HEK293 (cell line): ENCODE measurements around the gene ZNF23.

Experiments
- CTCF ChIA-PET: fragments of 350-600 bp; formaldehyde crosslinking; extraction: SDS; loops from one replicate; lab custom pipeline; 2021; ENCODE audit warnings: antibody characterized with exemption; lab: Yijun Ruan, JAX
- POLR2A ChIA-PET: fragments of 300-600 bp; formaldehyde crosslinking; extraction: SDS; loops from one replicate; lab custom pipeline; 2020; ENCODE audit warnings: antibody characterized with exemption, inconsistent platforms; lab: Yijun Ruan, JAX
- H3K27ac ChIP-seq: fragments of 200-500 bp; sonication (Bioruptor generic); 2 replicates; pipeline ENCODE4 v1.5.1; 2014; ENCODE audit warnings: low read depth, low read length, control low read depth, inconsistent platforms; ENCODE audit errors: extremely low read depth
- H3K36me3 ChIP-seq, 2 experiments: fragments of 200-500 bp in 1 of 2; sonication (Bioruptor generic) in 1 of 2; 1 replicate in 1 of 2; 2 replicates in 1 of 2; pipeline ENCODE4 v1.5.1; 2014 to 2017; ENCODE audit warnings: inconsistent platforms in 2 of 2, low read length in 2 of 2; ENCODE audit not compliant: control insufficient read depth in 2 of 2, insufficient read depth in 1 of 2
- H3K4me1 ChIP-seq: fragments of 200-500 bp; sonication (Bioruptor generic); 2 replicates; pipeline ENCODE4 v1.5.1; 2014; ENCODE audit warnings: mild to moderate bottlenecking, low read length, inconsistent platforms; ENCODE audit not compliant: control insufficient read depth, insufficient read depth
- H3K4me3 ChIP-seq: 2 replicates; pipeline ENCODE4 v1.5.1; 2011; ENCODE audit warnings: low read depth, mild to moderate bottlenecking, control low read depth, low read length, moderate library complexity
- H3K9me3 ChIP-seq: fragments of 200-500 bp; sonication (Bioruptor generic); 2 replicates; pipeline ENCODE4 v1.5.1; 2014; ENCODE audit warnings: low read depth, low read length, inconsistent platforms; ENCODE audit not compliant: control insufficient read depth, insufficient read depth
- CTCF ChIP-seq: fragments of 450-650 bp; formaldehyde crosslinking; IDR thresholded peaks from 2 replicates; pipeline ENCODE4 v1.5.1; 2016; ENCODE audit warnings: missing biosample characterization, missing genetic modification characterization
- GFI1B ChIP-seq: fragments of 450-650 bp; formaldehyde crosslinking; IDR thresholded peaks from 2 replicates; pipeline ENCODE4 v1.5.1; 2016; ENCODE audit warnings: missing biosample characterization, missing genetic modification characterization
- RBAK ChIP-seq: fragments of 450-650 bp; formaldehyde crosslinking; IDR thresholded peaks from 2 replicates; pipeline ENCODE4 v1.5.1; 2016; ENCODE audit warnings: missing biosample characterization, missing genetic modification characterization
- SALL2 ChIP-seq: fragments of 450-650 bp; formaldehyde crosslinking; IDR thresholded peaks from 2 replicates; pipeline ENCODE4 v1.5.0; 2017; ENCODE audit warnings: missing biosample characterization, mild to moderate bottlenecking, missing genetic modification characterization, borderline replicate concordance
- ZEB2 ChIP-seq: fragments of 450-650 bp; formaldehyde crosslinking; IDR thresholded peaks from 2 replicates; pipeline ENCODE4 v1.5.1; 2016; ENCODE audit warnings: missing biosample characterization, missing genetic modification characterization
- ZFP69B ChIP-seq: fragments of 450-650 bp; formaldehyde crosslinking; IDR thresholded peaks from 2 replicates; pipeline ENCODE4 v1.5.1; 2016; ENCODE audit warnings: missing biosample characterization, missing genetic modification characterization
- ZNF121 ChIP-seq: fragments of 450-650 bp; formaldehyde crosslinking; IDR thresholded peaks from 2 replicates; pipeline ENCODE4 v1.5.1; 2016; ENCODE audit warnings: missing biosample characterization, missing genetic modification characterization
- ZNF146 ChIP-seq: fragments of 450-650 bp; formaldehyde crosslinking; IDR thresholded peaks from 2 replicates; pipeline ENCODE4 v1.5.1; 2016; ENCODE audit warnings: missing biosample characterization, missing genetic modification characterization
- ZNF155 ChIP-seq: fragments of 450-650 bp; formaldehyde crosslinking; IDR thresholded peaks from 2 replicates; pipeline ENCODE4 v1.5.1; 2016; ENCODE audit warnings: missing biosample characterization, missing genetic modification characterization
- ZNF157 ChIP-seq: fragments of 450-650 bp; formaldehyde crosslinking; IDR thresholded peaks from 2 replicates; pipeline ENCODE4 v1.5.1; 2016; ENCODE audit warnings: missing biosample characterization, missing genetic modification characterization
- ZNF184 ChIP-seq: fragments of 450-650 bp; IDR thresholded peaks from 2 replicates; pipeline ENCODE4 v1.5.1; 2018; ENCODE audit warnings: missing biosample characterization, mild to moderate bottlenecking, missing genetic modification characterization
- ZNF2 ChIP-seq: fragments of 450-650 bp; formaldehyde crosslinking; IDR thresholded peaks from 2 replicates; pipeline ENCODE4 v1.5.1; 2016; ENCODE audit warnings: missing biosample characterization, missing genetic modification characterization
- ZNF202 ChIP-seq: fragments of 450-650 bp; formaldehyde crosslinking; IDR thresholded peaks from 2 replicates; pipeline ENCODE4 v1.5.1; 2016; ENCODE audit warnings: missing biosample characterization, missing genetic modification characterization, borderline replicate concordance
- ZNF23 ChIP-seq: fragments of 450-650 bp; formaldehyde crosslinking; IDR thresholded peaks from 2 replicates; pipeline ENCODE4 v1.5.1; 2016; ENCODE audit warnings: missing biosample characterization, missing genetic modification characterization, borderline replicate concordance
- ZNF24 ChIP-seq: fragments of 450-650 bp; formaldehyde crosslinking; IDR thresholded peaks from 2 replicates; pipeline ENCODE4 v1.5.1; 2016; ENCODE audit warnings: missing biosample characterization, missing genetic modification characterization
- ZNF302 ChIP-seq: fragments of 450-650 bp; formaldehyde crosslinking; IDR thresholded peaks from 2 replicates; pipeline ENCODE4 v1.5.1; 2016; ENCODE audit warnings: missing biosample characterization, missing genetic modification characterization, low read depth
- ZNF362 ChIP-seq: fragments of 450-650 bp; formaldehyde crosslinking; IDR thresholded peaks from 2 replicates; pipeline ENCODE4 v1.5.1; 2016; ENCODE audit warnings: missing biosample characterization, missing genetic modification characterization
- ZNF366 ChIP-seq: fragments of 450-650 bp; formaldehyde crosslinking; conservative IDR thresholded peaks from 2 replicates; pipeline ENCODE4 v1.5.1; 2016; ENCODE audit warnings: missing biosample characterization, missing genetic modification characterization
- ZNF580 ChIP-seq: fragments of 450-650 bp; formaldehyde crosslinking; IDR thresholded peaks from 2 replicates; pipeline ENCODE4 v1.5.1; 2016; ENCODE audit warnings: missing biosample characterization, missing genetic modification characterization
- ZNF596 ChIP-seq: fragments of 450-650 bp; IDR thresholded peaks from 2 replicates; pipeline ENCODE4 v1.5.0; 2018; ENCODE audit warnings: missing biosample characterization, mild to moderate bottlenecking, missing genetic modification characterization, moderate library complexity
- ZNF747 ChIP-seq: fragments of 450-650 bp; formaldehyde crosslinking; IDR thresholded peaks from 2 replicates; pipeline ENCODE4 v1.5.1; 2016; ENCODE audit warnings: missing biosample characterization, missing genetic modification characterization
- ZSCAN30 ChIP-seq: fragments of 450-650 bp; IDR thresholded peaks from 2 replicates; pipeline ENCODE4 v1.5.1; 2018; ENCODE audit warnings: missing biosample characterization, mild to moderate bottlenecking, missing genetic modification characterization, moderate library complexity
- TF ChIP-seq, protein P1 (sequence below): fragments of 450-650 bp; formaldehyde crosslinking; IDR thresholded peaks from 2 replicates; pipeline ENCODE4 v1.5.1; 2016; ENCODE audit warnings: missing biosample characterization, missing genetic modification characterization
- TF ChIP-seq, protein P2 (sequence below): fragments of 450-650 bp; formaldehyde crosslinking; IDR thresholded peaks from 2 replicates; pipeline ENCODE4 v1.5.1; 2016; ENCODE audit warnings: missing biosample characterization, missing genetic modification characterization
- TF ChIP-seq, protein P3 (sequence below): fragments of 450-650 bp; IDR thresholded peaks from 2 replicates; pipeline ENCODE4 v1.5.1; 2018; ENCODE audit warnings: missing biosample characterization, mild to moderate bottlenecking, missing genetic modification characterization

Gene ZNF23

GRCh38 chr16:71426069-71426879, 35.8 kb downstream of the ZNF23 start (continued):
- TF ChIP-seq ZNF596 (no peak), ZNF24 (tag by site-specific recombination) (peak; percentile 95; the same call in 1 of the 2 replicates), ZNF23 (tag by site-specific recombination) (no peak), ZNF580 (tag by site-specific recombination) (peak; percentile 86)
- TF ChIP-seq, protein P1, sequence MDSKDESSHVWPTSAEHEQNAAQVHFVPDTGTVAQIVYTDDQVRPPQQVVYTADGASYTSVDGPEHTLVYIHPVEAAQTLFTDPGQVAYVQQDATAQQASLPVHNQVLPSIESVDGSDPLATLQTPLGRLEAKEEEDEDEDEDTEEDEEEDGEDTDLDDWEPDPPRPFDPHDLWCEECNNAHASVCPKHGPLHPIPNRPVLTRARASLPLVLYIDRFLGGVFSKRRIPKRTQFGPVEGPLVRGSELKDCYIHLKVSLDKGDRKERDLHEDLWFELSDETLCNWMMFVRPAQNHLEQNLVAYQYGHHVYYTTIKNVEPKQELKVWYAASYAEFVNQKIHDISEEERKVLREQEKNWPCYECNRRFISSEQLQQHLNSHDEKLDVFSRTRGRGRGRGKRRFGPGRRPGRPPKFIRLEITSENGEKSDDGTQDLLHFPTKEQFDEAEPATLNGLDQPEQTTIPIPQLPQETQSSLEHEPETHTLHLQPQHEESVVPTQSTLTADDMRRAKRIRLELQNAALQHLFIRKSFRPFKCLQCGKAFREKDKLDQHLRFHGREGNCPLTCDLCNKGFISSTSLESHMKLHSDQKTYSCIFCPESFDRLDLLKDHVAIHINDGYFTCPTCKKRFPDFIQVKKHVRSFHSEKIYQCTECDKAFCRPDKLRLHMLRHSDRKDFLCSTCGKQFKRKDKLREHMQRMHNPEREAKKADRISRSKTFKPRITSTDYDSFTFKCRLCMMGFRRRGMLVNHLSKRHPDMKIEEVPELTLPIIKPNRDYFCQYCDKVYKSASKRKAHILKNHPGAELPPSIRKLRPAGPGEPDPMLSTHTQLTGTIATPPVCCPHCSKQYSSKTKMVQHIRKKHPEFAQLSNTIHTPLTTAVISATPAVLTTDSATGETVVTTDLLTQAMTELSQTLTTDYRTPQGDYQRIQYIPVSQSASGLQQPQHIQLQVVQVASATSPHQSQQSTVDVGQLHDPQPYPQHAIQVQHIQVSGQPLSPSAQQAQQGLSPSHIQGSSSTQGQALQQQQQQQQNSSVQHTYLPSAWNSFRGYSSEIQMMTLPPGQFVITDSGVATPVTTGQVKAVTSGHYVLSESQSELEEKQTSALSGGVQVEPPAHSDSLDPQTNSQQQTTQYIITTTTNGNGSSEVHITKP (tag by site-specific recombination), result peak; percentile 98

DNA sequence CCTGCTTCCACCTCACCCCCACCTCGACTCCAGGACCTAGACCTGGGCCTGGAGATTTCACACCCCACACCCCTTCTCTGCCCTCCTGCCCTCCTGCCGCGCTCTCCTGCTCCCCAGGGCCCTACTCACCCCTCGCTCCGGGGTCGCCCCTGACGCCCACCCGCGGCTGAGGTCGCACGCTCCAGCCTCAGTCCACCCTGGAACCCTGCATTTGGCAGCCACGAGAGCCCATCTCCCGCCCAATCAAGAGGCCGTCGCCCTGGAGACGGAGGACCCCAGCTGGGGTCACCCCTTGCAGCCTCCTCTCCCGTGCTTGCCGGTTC, 36.3 kb downstream of the ZNF23 start:
- H3K4me3 ChIP-seq, result peak overlapping the region; percentile 59
- ChIA-PET POLR2A (interaction anchor here (1.1 to 1.8 kb wide), 3 partner anchors 36 to 668 kb away, joined by 3 to 8 read pairs (median 7); partner anchors contain the start of genes DHX38, TXNL4B and ZNF23), CTCF (interaction anchor here (0.6 to 11.6 kb wide), 6 partner anchors 13 to 481 kb away, joined by 3 to 77 read pairs (median 4); no protein-coding TSS in a partner anchor)
- TF ChIP-seq ZNF157 (tag by site-specific recombination) (no peak), ZNF302 (no peak), ZNF155 (no peak), ZNF366 (0 out of 2 replicates have a peak, but pooled peaks have one; percentile 10), SALL2 (tag by site-specific recombination) (no peak), ZEB2 (tag by site-specific recombination) (no peak), ZNF121 (tag by site-specific recombination) (no peak), CTCF (tag by site-specific recombination) (no peak), ZNF202 (tag by site-specific recombination) (no peak), ZNF184 (tag by site-specific recombination) (no peak), ZFP69B (no peak), ZNF747 (tag by site-specific recombination) (no peak), ZNF362 (tag by site-specific recombination) (no peak), ZNF2 (tag by site-specific recombination) (no peak), ZSCAN30 (no peak), GFI1B (tag by site-specific recombination) (no peak), ZNF146 (tag by site-specific recombination) (no peak), RBAK (tag by site-specific recombination) (no peak)
- TF ChIP-seq, protein P2, sequence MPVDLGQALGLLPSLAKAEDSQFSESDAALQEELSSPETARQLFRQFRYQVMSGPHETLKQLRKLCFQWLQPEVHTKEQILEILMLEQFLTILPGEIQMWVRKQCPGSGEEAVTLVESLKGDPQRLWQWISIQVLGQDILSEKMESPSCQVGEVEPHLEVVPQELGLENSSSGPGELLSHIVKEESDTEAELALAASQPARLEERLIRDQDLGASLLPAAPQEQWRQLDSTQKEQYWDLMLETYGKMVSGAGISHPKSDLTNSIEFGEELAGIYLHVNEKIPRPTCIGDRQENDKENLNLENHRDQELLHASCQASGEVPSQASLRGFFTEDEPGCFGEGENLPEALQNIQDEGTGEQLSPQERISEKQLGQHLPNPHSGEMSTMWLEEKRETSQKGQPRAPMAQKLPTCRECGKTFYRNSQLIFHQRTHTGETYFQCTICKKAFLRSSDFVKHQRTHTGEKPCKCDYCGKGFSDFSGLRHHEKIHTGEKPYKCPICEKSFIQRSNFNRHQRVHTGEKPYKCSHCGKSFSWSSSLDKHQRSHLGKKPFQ, result no peak
- TF ChIP-seq, protein P3, sequence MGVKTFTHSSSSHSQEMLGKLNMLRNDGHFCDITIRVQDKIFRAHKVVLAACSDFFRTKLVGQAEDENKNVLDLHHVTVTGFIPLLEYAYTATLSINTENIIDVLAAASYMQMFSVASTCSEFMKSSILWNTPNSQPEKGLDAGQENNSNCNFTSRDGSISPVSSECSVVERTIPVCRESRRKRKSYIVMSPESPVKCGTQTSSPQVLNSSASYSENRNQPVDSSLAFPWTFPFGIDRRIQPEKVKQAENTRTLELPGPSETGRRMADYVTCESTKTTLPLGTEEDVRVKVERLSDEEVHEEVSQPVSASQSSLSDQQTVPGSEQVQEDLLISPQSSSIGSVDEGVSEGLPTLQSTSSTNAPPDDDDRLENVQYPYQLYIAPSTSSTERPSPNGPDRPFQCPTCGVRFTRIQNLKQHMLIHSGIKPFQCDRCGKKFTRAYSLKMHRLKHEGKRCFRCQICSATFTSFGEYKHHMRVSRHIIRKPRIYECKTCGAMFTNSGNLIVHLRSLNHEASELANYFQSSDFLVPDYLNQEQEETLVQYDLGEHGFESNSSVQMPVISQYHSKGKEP (tag by site-specific recombination), result no peak

More for the DNA sequence above, 36.3 kb downstream of the ZNF23 start:
- Histone ChIP-seq H3K36me3 (no peaks in the 10 kb centered on the region), H3K4me1 (no peaks in the 10 kb centered on the region), H3K27ac (peak overlapping the region; percentile 27; the same call in 1 of the 2 replicates), H3K9me3 (no peaks in the 10 kb centered on the region)
